IMR-90 (cell line): ENCODE measurements around the gene HASPIN. TPM values are rescaled to one million over a fixed set of nuclear protein-coding genes. Genes with fewer than 3 reads are reported as not detected.
A peak's percentile ranks its signal among the peaks of the same experiment; 100 is the strongest.

Experiments used
- ATAC-seq: fragments of 200-7000 bp; cut with Tn5 transposase; 2 replicates; pipeline ENCODE4 v1.9.1; 2020; ENCODE audit warnings: low read depth, mild to moderate bottlenecking, moderate library complexity
- BruUV-seq: library from RNA; stranded (reverse); fragments of 400-500 nt; replicated peaks from 2 replicates; lab custom pipeline; 2021; lab: Mats Ljungman, UMichigan
- CTCF ChIA-PET: fragments of 300-600 bp; formaldehyde crosslinking; extraction: SDS; loops from one replicate; lab custom pipeline; 2021; ENCODE audit warnings: antibody characterized with exemption; lab: Yijun Ruan, JAX
- POLR2A ChIA-PET: fragments of 300-600 bp; sonication (Branson Sonifier 250); formaldehyde crosslinking; loops from one replicate; lab custom pipeline; 2022; ENCODE audit warnings: antibody characterized with exemption; ENCODE audit not compliant: unreplicated experiment; lab: Charles Lee
- DNase-seq: peaks from one replicate; pipeline ENCODE4 v3.0.0; 2013
- H2AFZ ChIP-seq: replicated peaks from 2 replicates; pipeline ENCODE3; 2013; ENCODE audit warnings: low read length, mild to moderate bottlenecking; ENCODE audit not compliant: poor library complexity
- H2AK5ac ChIP-seq: 2 replicates; pipeline ENCODE4 v1.6.1; 2013; ENCODE audit warnings: low read depth, low read length, inconsistent platforms
- H2AK9ac ChIP-seq: replicated peaks from 2 replicates; pipeline ENCODE3; 2013; ENCODE audit warnings: mild to moderate bottlenecking, low read depth, low read length, moderate library complexity; ENCODE audit not compliant: poor library complexity
- H2BK120ac ChIP-seq: 2 replicates; pipeline ENCODE4 v1.6.1; 2013; ENCODE audit warnings: low read depth, low read length, inconsistent platforms
- H2BK15ac ChIP-seq: 3 replicates; pipeline ENCODE4 v1.6.1; 2013; ENCODE audit warnings: low read depth, low read length, inconsistent platforms
- H2BK20ac ChIP-seq: 2 replicates; pipeline ENCODE4 v1.6.1; 2013; ENCODE audit warnings: low read depth, mild to moderate bottlenecking, inconsistent platforms, low read length, moderate library complexity
- H2BK5ac ChIP-seq: 2 replicates; pipeline ENCODE4 v1.6.1; 2013; ENCODE audit warnings: mild to moderate bottlenecking, low read depth, low read length, inconsistent platforms; ENCODE audit not compliant: poor library complexity, severe bottlenecking
- H3K14ac ChIP-seq: replicated peaks from 2 replicates; pipeline ENCODE4 v1.6.1; 2013; ENCODE audit warnings: low read depth, low read length, inconsistent platforms
- H3K18ac ChIP-seq: 2 replicates; pipeline ENCODE4 v1.6.1; 2013; ENCODE audit warnings: low read depth, low read length, control low read depth
- H3K23ac ChIP-seq: 2 replicates; pipeline ENCODE4 v1.6.1; 2013; ENCODE audit warnings: low read depth, low read length, inconsistent platforms
- H3K27ac ChIP-seq: 2 replicates; pipeline ENCODE4 v1.5.1; 2013; ENCODE audit warnings: mild to moderate bottlenecking, control low read depth, low read length; ENCODE audit not compliant: insufficient read depth
- H3K27me3 ChIP-seq: 2 replicates; pipeline ENCODE4 v1.6.1; 2013; ENCODE audit warnings: low read length; ENCODE audit not compliant: control insufficient read depth, insufficient read depth
- H3K36me3 ChIP-seq: 2 replicates; pipeline ENCODE4 v1.6.1; 2013; ENCODE audit warnings: low read length, mixed read lengths; ENCODE audit not compliant: control insufficient read depth, insufficient read depth
- H3K4ac ChIP-seq: 2 replicates; pipeline ENCODE4 v1.6.1; 2013; ENCODE audit warnings: low read depth, low read length, inconsistent platforms
- H3K4me1 ChIP-seq: 2 replicates; pipeline ENCODE4 v1.6.1; 2013; ENCODE audit warnings: low read length, mixed read lengths; ENCODE audit not compliant: control insufficient read depth, insufficient read depth
- H3K4me2 ChIP-seq: 2 replicates; pipeline ENCODE4 v1.6.1; 2013; ENCODE audit warnings: low read depth, mild to moderate bottlenecking, control low read depth, low read length, moderate library complexity
- H3K4me3 ChIP-seq: 2 replicates; pipeline ENCODE4 v1.5.1; 2013; ENCODE audit warnings: low read depth, mild to moderate bottlenecking, control low read depth, low read length, moderate library complexity; ENCODE audit not compliant: insufficient read depth
- H3K56ac ChIP-seq: 2 replicates; pipeline ENCODE4 v1.6.1; 2013; ENCODE audit warnings: low read length, inconsistent platforms; ENCODE audit not compliant: insufficient read depth; ENCODE audit errors: extremely low read depth
- H3K79me1 ChIP-seq, 2 experiments: 2 replicates each; pipeline ENCODE4 v1.6.1; 2013; ENCODE audit warnings: low read length in 2 of 2, inconsistent platforms in 1 of 2, low read depth in 1 of 2
- H3K9ac ChIP-seq: 2 replicates; pipeline ENCODE4 v1.6.1; 2013; ENCODE audit warnings: low read depth, low read length, control low read depth
- H3K9me1 ChIP-seq: 2 replicates; pipeline ENCODE4 v1.6.1; 2013; ENCODE audit warnings: low read length, inconsistent platforms; ENCODE audit not compliant: insufficient read depth
- H3K9me3 ChIP-seq: 2 replicates; pipeline ENCODE4 v1.6.1; 2013; ENCODE audit warnings: low read length; ENCODE audit not compliant: control insufficient read depth, insufficient read depth
- H4K20me1 ChIP-seq: 2 replicates; pipeline ENCODE4 v1.6.1; 2013; ENCODE audit warnings: low read length, inconsistent platforms; ENCODE audit not compliant: insufficient read depth
- H4K5ac ChIP-seq: 2 replicates; pipeline ENCODE4 v1.6.1; 2013; ENCODE audit warnings: mild to moderate bottlenecking, low read depth, low read length, control low read depth
- H4K8ac ChIP-seq, 2 experiments: 2 replicates each; pipeline ENCODE4 v1.6.1; 2013; ENCODE audit warnings: low read depth in 2 of 2, low read length in 2 of 2, control low read depth in 1 of 2, inconsistent platforms in 1 of 2
- H4K91ac ChIP-seq: 2 replicates; pipeline ENCODE4 v1.6.1; 2013; ENCODE audit warnings: low read depth, low read length, inconsistent platforms; ENCODE audit not compliant: insufficient read depth
- CEBPB ChIP-seq: IDR thresholded peaks from 2 replicates; pipeline ENCODE4 v1.6.1; 2012; ENCODE audit warnings: low read depth, low read length, improper control_type of control experiment
- CTCF ChIP-seq: conservative IDR thresholded peaks from 2 replicates; pipeline ENCODE4 v1.5.1; 2012; ENCODE audit warnings: mild to moderate bottlenecking, low read depth, low read length, improper control_type of control experiment
- FOS ChIP-seq: fragments of 150-350 bp; IDR thresholded peaks from 2 replicates; pipeline ENCODE4 v1.6.1; 2016; ENCODE audit warnings: low read depth, low read length
- MAFK ChIP-seq: IDR thresholded peaks from 2 replicates; pipeline ENCODE4 v1.6.1; 2012; ENCODE audit warnings: low read depth, low read length, improper control_type of control experiment
- MAZ ChIP-seq: IDR thresholded peaks from 2 replicates; pipeline ENCODE4 v1.6.1; 2012; ENCODE audit warnings: low read depth, mild to moderate bottlenecking, low read length, improper control_type of control experiment, moderate library complexity, borderline replicate concordance
- MXI1 ChIP-seq: IDR thresholded peaks from 2 replicates; pipeline ENCODE4 v1.6.1; 2012; ENCODE audit warnings: low read depth, mild to moderate bottlenecking, low read length, moderate library complexity, borderline replicate concordance
- NFE2L2 ChIP-seq: fragments of 150-350 bp; IDR thresholded peaks from 2 replicates; pipeline ENCODE4 v1.6.1; 2016; ENCODE audit warnings: low read depth, mild to moderate bottlenecking, low read length
- RAD21 ChIP-seq: IDR thresholded peaks from 2 replicates; pipeline ENCODE4 v1.6.1; 2012; ENCODE audit warnings: low read length, improper control_type of control experiment
- RFX5 ChIP-seq: IDR thresholded peaks from 2 replicates; pipeline ENCODE4 v1.8.0; 2012; ENCODE audit warnings: low read depth, mild to moderate bottlenecking, low read length, moderate library complexity
- WGBS, 2 experiments: methylation state at CpG; one replicate each; pipeline versions ENCODE4 v1.1.5 to v1.1.7; 2013; ENCODE audit warnings: missing lambda C conversion rate in 2 of 2; ENCODE audit not compliant: insufficient read length in 1 of 2; ENCODE audit errors: extremely low coverage in 2 of 2; 5-methylcytosine and 5-hydroxymethylcytosine counted together
- dilution Hi-C: fragments of 300-500 bp; cut with HindIII; formaldehyde crosslinking; loops from one replicate; pipeline ENCODE4 v1.14.3; 2018; ENCODE audit warnings: low sequenced_read_pairs; ENCODE audit not compliant: unreplicated experiment
- in situ Hi-C: fragments of 300-500 bp; cut with MboI; formaldehyde crosslinking; loops from 3 replicates; pipeline ENCODE4 v1.14.3; 2019; ENCODE audit warnings: low sequenced_read_pairs, inconsistent platforms, mixed read lengths
- intact Hi-C: fragments of 100-400 bp; cut with micrococcal nuclease; formaldehyde crosslinking; loops from 2 replicates; pipeline ENCODE4 v1.10.0; 2022
- polyA plus RNA-seq, 3 experiments: library from polyadenylated mRNA; depleted of rRNA; stranded (reverse); fragments of >200 nt; gene quantifications; 2 replicates each; pipeline ENCODE4 v1.2.3, GENCODE V29; 2012; ENCODE audit warnings: low replicate concordance in 1 of 3
- total RNA-seq: library from RNA; depleted of rRNA; stranded (reverse); fragments of >200 nt; gene quantifications from 2 replicates; pipeline ENCODE4 v1.2.3, GENCODE V29; 2012

Gene HASPIN
- total and polyA plus RNA-seq, 2 of the 4 experiments (the other 2 are of a cell fraction): 2.2 to 4.3 TPM

DNA sequence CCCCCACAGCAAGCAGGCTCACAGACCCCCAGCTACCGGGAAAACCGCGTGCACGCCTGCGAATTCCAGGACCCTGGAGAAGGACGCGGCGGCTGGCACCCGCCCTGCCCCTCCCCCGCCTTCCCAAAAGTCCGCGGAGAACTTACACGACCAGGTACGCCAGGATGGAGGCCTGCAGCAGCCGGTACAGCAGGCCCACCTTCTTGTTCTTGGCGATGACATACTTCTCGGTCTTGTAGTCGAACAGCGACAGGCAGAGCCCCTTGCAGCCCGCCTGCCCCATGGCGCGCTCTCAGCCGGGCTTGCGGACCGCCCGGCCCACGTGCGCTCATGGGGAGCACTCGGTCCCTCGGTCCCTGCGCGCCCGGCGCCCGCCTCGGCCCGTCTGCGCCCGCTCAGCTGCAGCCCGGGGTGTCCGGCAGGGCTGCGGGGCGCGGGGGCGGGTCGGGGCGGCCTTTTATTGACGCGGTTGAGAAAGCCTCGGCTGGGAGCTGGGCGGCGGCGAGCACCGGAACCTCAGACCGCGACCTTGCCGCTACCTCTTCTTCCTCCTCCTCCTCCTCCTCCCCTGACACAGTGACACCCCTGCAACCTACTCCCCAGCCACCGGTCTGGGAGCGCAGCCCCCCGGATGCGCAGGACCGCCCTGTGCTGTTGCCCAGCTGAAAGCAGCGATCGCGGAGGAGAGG lies 27.8 kb upstream of the HASPIN start, which contains the start of gene P2RX5 (continued):
- TF ChIP-seq NFE2L2: no peak

DNA sequence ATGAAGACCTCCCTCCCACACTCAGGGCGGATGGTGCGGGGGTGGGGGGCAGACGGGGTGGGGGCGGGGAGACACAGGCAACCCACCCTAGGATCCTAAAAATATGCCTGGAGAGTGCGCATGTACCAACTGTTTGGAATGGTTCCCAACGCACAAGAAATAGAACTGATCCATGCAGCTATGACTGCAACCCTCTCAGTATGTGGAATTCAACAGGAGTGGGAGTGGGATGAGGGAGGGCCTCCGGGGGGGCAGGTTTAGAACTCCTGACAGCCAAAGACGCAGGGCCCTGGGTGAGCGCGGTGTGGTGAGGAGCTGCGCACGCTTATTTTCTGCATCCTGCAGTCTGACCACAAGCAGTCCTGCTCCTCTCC lies 26.6 kb upstream of the HASPIN start:
- no peak overlapping the region for H3K23ac ChIP-seq
- no peaks in the 10 kb centered on the region for H3K36me3 ChIP-seq
- H3K9me1 ChIP-seq: no peaks in the 10 kb centered on the region
- no peak overlapping the region for H3K27ac ChIP-seq
- in situ Hi-C loops: no loop called here
- DNase-seq (no peak), ATAC-seq (no peak)
- H3K4me1 ChIP-seq: peaks cover 4% of the 10 kb centered on the region; the same call in 1 of the 2 replicates
- H2AK9ac ChIP-seq: no peak overlapping the region
- no TSS peak for BruUV-seq
- H3K56ac ChIP-seq: no peak overlapping the region
- H2BK120ac ChIP-seq: no peak overlapping the region
- dilution Hi-C loops: no loop called here
- H3K4me2 ChIP-seq: no peak overlapping the region
- no peaks in the 10 kb centered on the region for H3K79me1 ChIP-seq
- no peak overlapping the region for H3K9ac ChIP-seq
- no peak overlapping the region for H4K5ac ChIP-seq
- H2BK20ac ChIP-seq: no peak overlapping the region
- H3K4me3 ChIP-seq: no peak overlapping the region
- no peak overlapping the region for H3K18ac ChIP-seq
- TF ChIP-seq CTCF (no peak), CEBPB (no peak), MAFK (no peak), MXI1 (no peak), NFE2L2 (no peak), RAD21 (no peak), FOS (no peak), MAZ (no peak), RFX5 (no peak)
- no peaks in the 10 kb centered on the region for H4K20me1 ChIP-seq
- WGBS, 2 experiments: 20% methylated on average over 1 of the region's 12 CpGs; no CpG with 5 or more reads in 1 of the 2 experiments
- H3K4ac ChIP-seq: no peak overlapping the region
- peak overlapping the region; percentile 51 for H2AFZ ChIP-seq
- ChIA-PET CTCF (no interaction called here), POLR2A (no interaction called here)
- no peak overlapping the region for H2AK5ac ChIP-seq
- peaks cover 17% of the 10 kb centered on the region for H3K27me3 ChIP-seq
- H3K9me3 ChIP-seq: peaks cover 14% of the 10 kb centered on the region
- H4K8ac ChIP-seq: no peak overlapping the region
- H2BK5ac ChIP-seq: no peak overlapping the region
- no peak overlapping the region for H4K91ac ChIP-seq
- H2BK15ac ChIP-seq: no peak overlapping the region
- intact Hi-C loops: no loop called here
- no peak overlapping the region for H3K14ac ChIP-seq
